HepG2 (cell line): ENCODE data around the gene STIMATE. TPM values are rescaled to one million over a fixed set of nuclear protein-coding genes. Genes with fewer than 3 reads are reported as not detected.

Experiments
- ATF7-NPFF ChIP-seq: sonication (generic); formaldehyde crosslinking; IDR thresholded peaks from 2 replicates; pipeline ENCODE4 v1.8.1; 2023; ENCODE audit warnings: mild to moderate bottlenecking, low read depth, missing genetic modification reagents, moderate library complexity
- BRF2 ChIP-seq: sonication (generic); formaldehyde crosslinking; IDR thresholded peaks from 2 replicates; pipeline ENCODE4 v1.8.1; 2022; ENCODE audit warnings: mild to moderate bottlenecking, missing genetic modification reagents
- DMAP1 ChIP-seq: IDR thresholded peaks from 2 replicates; pipeline ENCODE4 v1.6.1; 2016
- ELF3 ChIP-seq: IDR thresholded peaks from 2 replicates; pipeline ENCODE4 v1.6.1; 2016; ENCODE audit warnings: missing genetic modification reagents, missing compliant biosample characterization
- GLI4 ChIP-seq: sonication (generic); formaldehyde crosslinking; IDR thresholded peaks from 2 replicates; pipeline ENCODE4 v1.5.1; 2020; ENCODE audit warnings: missing genetic modification reagents, mild to moderate bottlenecking, moderate library complexity, borderline replicate concordance
- HNRNPH1 ChIP-seq: fragments of 200-400 bp; formaldehyde crosslinking; optimal IDR thresholded peaks from 2 replicates; pipeline ENCODE3; 2017; ENCODE audit warnings: mild to moderate bottlenecking, low read depth, low read length
- HNRNPL ChIP-seq: fragments of 200-400 bp; formaldehyde crosslinking; IDR thresholded peaks from 2 replicates; pipeline ENCODE4 v1.6.1; 2017; ENCODE audit warnings: mild to moderate bottlenecking, low read depth, low read length
- PAX8 ChIP-seq: sonication (generic); formaldehyde crosslinking; IDR thresholded peaks from 2 replicates; pipeline ENCODE4 v1.8.0; 2022; ENCODE audit warnings: mild to moderate bottlenecking, missing genetic modification reagents, borderline replicate concordance
- REPIN1 ChIP-seq: sonication (generic); formaldehyde crosslinking; IDR thresholded peaks from 2 replicates; pipeline ENCODE4 v1.8.0; 2022; ENCODE audit warnings: missing genetic modification reagents, low read depth, mild to moderate bottlenecking, borderline replicate concordance
- ZBTB10 ChIP-seq: sonication (generic); formaldehyde crosslinking; IDR thresholded peaks from 2 replicates; pipeline ENCODE4 v1.4.0; 2020; ENCODE audit warnings: missing genetic modification reagents, borderline replicate concordance
- ZBTB42 ChIP-seq: sonication (generic); formaldehyde crosslinking; IDR thresholded peaks from 2 replicates; pipeline ENCODE4 v1.5.0; 2020; ENCODE audit warnings: mild to moderate bottlenecking, missing genetic modification reagents
- ZNF3 ChIP-seq: IDR thresholded peaks from 2 replicates; pipeline ENCODE4 v1.7.0; 2017; ENCODE audit warnings: inconsistent platforms
- ZNF672 ChIP-seq: sonication (generic); formaldehyde crosslinking; IDR thresholded peaks from 2 replicates; pipeline ENCODE4 v1.8.1; 2022; ENCODE audit warnings: missing genetic modification reagents
- polyA plus RNA-seq, 8 experiments: library from polyadenylated mRNA; depleted of rRNA in 3 of 8; stranded (reverse) in 7 of 8; unstranded in 1 of 8; fragments of >200 nt; fragmentation: Illumina TruSeq in 4 of 8; extraction: Trizol in 4 of 8; gene quantifications; 2 replicates each; pipeline versions ENCODE4 v1.2.1 to v1.2.3, GENCODE V29; 2011 to 2016; ENCODE audit warnings: low read depth in 4 of 8, missing spikeins in 1 of 8, mixed read lengths in 1 of 8; ENCODE audit not compliant: insufficient read depth in 1 of 8
- total RNA-seq, 5 experiments: library from RNA; depleted of rRNA; stranded (reverse); fragments of >200 nt; fragmentation: Illumina TruSeq; extraction: Trizol; gene quantifications; 2 replicates each; pipeline ENCODE4 v1.2.3, GENCODE V29; 2016; ENCODE audit warnings: low read depth in 1 of 5
- TF ChIP-seq, protein P1 (sequence below): sonication (generic); formaldehyde crosslinking; conservative IDR thresholded peaks from 2 replicates; pipeline ENCODE4 v1.8.0; 2022; ENCODE audit warnings: missing genetic modification reagents
- TF ChIP-seq, protein P2 (sequence below): sonication (generic); IDR thresholded peaks from 2 replicates; pipeline ENCODE4 v1.6.1; 2016; ENCODE audit warnings: low read depth, borderline replicate concordance

Gene STIMATE
- total and polyA plus RNA-seq, 2 of the 13 experiments (the other 11 are each of a cell fraction or from before 2014, with no cell fraction given): 5.7 to 11.7 TPM

DNA sequence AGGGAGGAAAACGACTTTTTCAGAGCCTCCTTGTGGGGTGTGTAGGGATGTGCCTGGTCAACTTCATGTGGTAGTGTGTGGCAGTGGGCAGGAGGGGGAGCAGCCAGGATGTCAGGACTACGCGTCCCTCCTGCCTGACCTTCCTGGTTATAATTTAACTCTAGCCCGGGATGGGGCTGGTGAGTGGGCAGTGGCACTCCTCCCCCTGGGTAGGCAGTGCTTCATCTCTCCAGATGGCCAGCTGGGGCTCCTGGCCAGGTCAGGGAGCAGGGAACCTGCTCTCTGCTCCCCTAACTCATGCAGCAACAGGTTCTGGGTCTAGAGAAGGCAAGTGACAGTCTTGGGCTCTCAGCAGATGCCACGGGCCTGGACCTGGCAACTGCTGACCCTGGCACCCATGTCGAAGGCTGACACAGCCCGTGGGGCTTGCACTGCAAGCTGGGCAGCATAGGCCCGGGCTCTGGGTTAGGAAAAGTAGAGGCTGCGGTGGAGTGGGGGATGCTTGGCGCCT, 69.4 kb downstream of the STIMATE start (continued):
- TF ChIP-seq REPIN1 (CRISPR knock-in tag) (peak; percentile 68; the same call in 1 of the 2 replicates), ZBTB42 (CRISPR knock-in tag) (0 out of 2 replicates have a peak, but pooled peaks have one; percentile 21), HNRNPH1 (no peak), ATF7-NPFF (0 out of 2 replicates have a peak, but pooled peaks have one; percentile 32), DMAP1 (0 out of 2 replicates have a peak, but pooled peaks have one; percentile 42), PAX8 (CRISPR knock-in tag) (no peak), HNRNPL (peak; percentile 93; the same call in 1 of the 2 replicates), ZNF672 (CRISPR knock-in tag) (no peak), ELF3 (CRISPR knock-in tag) (peak; percentile 56; the same call in 1 of the 2 replicates), ZBTB10 (CRISPR knock-in tag) (no peak), GLI4 (no peak), ZNF3 (CRISPR knock-in tag) (no peak), BRF2 (CRISPR knock-in tag) (peak; percentile 46; the same call in 1 of the 2 replicates)
- TF ChIP-seq, protein P1, sequence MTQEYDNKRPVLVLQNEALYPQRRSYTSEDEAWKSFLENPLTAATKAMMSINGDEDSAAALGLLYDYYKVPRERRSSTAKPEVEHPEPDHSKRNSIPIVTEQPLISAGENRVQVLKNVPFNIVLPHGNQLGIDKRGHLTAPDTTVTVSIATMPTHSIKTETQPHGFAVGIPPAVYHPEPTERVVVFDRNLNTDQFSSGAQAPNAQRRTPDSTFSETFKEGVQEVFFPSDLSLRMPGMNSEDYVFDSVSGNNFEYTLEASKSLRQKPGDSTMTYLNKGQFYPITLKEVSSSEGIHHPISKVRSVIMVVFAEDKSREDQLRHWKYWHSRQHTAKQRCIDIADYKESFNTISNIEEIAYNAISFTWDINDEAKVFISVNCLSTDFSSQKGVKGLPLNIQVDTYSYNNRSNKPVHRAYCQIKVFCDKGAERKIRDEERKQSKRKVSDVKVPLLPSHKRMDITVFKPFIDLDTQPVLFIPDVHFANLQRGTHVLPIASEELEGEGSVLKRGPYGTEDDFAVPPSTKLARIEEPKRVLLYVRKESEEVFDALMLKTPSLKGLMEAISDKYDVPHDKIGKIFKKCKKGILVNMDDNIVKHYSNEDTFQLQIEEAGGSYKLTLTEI (CRISPR knock-in tag): no peak
- TF ChIP-seq, protein P2, sequence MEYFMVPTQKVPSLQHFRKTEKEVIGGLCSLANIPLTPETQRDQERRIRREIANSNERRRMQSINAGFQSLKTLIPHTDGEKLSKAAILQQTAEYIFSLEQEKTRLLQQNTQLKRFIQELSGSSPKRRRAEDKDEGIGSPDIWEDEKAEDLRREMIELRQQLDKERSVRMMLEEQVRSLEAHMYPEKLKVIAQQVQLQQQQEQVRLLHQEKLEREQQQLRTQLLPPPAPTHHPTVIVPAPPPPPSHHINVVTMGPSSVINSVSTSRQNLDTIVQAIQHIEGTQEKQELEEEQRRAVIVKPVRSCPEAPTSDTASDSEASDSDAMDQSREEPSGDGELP: peak; percentile 85; the same call in 1 of the 2 replicates
